ENCODE results near the gene PIK3R1.
A peak's percentile ranks its signal among the peaks of the same experiment; 100 is the strongest.

PIK3R1 gene

GRCh38 chr5:68247627-68248026 lies 32.1 kb downstream of the PIK3R1 start:
- no peaks in the 10 kb centered on the region for H3K27me3 Mint-ChIP-seq
- no peak overlapping the region for H3K27ac Mint-ChIP-seq
- H3K4me3 Mint-ChIP-seq, result no peak overlapping the region
- no peaks in the 10 kb centered on the region for H3K9me3 Mint-ChIP-seq (ENCODE audit: low read depth)
- peaks cover 85% of the 10 kb centered on the region for H3K4me1 Mint-ChIP-seq (ENCODE audit: low read depth)
- H3K36me3 Mint-ChIP-seq, result peaks cover 4% of the 10 kb centered on the region

GRCh38 chr5:68248896-68249295 lies 33.3 kb downstream of the PIK3R1 start:
- peak overlapping the region; percentile 84 for H3K27ac Mint-ChIP-seq
- peaks cover 83% of the 10 kb centered on the region for H3K4me1 Mint-ChIP-seq (ENCODE audit: low read depth)

GRCh38 chr5:68249520-68249919 lies 34.0 kb downstream of the PIK3R1 start:
- Mint-ChIP-seq H3K27me3 (no peaks in the 10 kb centered on the region), H3K4me1 (ENCODE audit: low read depth) (peaks cover 85% of the 10 kb centered on the region), H3K4me3 (no peak overlapping the region), H3K36me3 (peaks cover 4% of the 10 kb centered on the region), H3K9me3 (ENCODE audit: low read depth) (no peaks in the 10 kb centered on the region), H3K27ac (peak overlapping the region; percentile 91)

More at GRCh38 chr5:68248896-68249295, 33.3 kb downstream of the PIK3R1 start:
- Mint-ChIP-seq H3K36me3 (peaks cover 4% of the 10 kb centered on the region), H3K4me3 (no peak overlapping the region), H3K27me3 (no peaks in the 10 kb centered on the region), H3K9me3 (ENCODE audit: low read depth) (no peaks in the 10 kb centered on the region)

- H3K4me1 Mint-ChIP-seq (ENCODE audit: low read depth), result peaks cover 87% of the 10 kb centered on the region
- peaks cover 4% of the 10 kb centered on the region for H3K36me3 Mint-ChIP-seq
- H3K9me3 Mint-ChIP-seq (ENCODE audit: low read depth), result no peaks in the 10 kb centered on the region
- H3K27ac Mint-ChIP-seq, result peak overlapping the region; percentile 91
- H3K27me3 Mint-ChIP-seq, result no peaks in the 10 kb centered on the region
- H3K4me3 Mint-ChIP-seq, result peak overlapping the region; percentile 70
These were observed 35.2 kb downstream of the PIK3R1 start for GRCh38 chr5:68250661-68251298.

- peak overlapping the region; percentile 51 for H3K4me3 Mint-ChIP-seq
- H3K36me3 Mint-ChIP-seq, result peaks cover 4% of the 10 kb centered on the region
- peak overlapping the region; percentile 75 for H3K27ac Mint-ChIP-seq
- no peaks in the 10 kb centered on the region for H3K27me3 Mint-ChIP-seq
- no peaks in the 10 kb centered on the region for H3K9me3 Mint-ChIP-seq (ENCODE audit: low read depth)
- peaks cover 87% of the 10 kb centered on the region for H3K4me1 Mint-ChIP-seq (ENCODE audit: low read depth)
These were observed 35.8 kb downstream of the PIK3R1 start for GRCh38 chr5:68251386-68251785.

- Mint-ChIP-seq H3K4me1 (ENCODE audit: low read depth) (peaks cover 89% of the 10 kb centered on the region), H3K9me3 (ENCODE audit: low read depth) (no peaks in the 10 kb centered on the region), H3K27me3 (no peaks in the 10 kb centered on the region), H3K36me3 (peaks cover 4% of the 10 kb centered on the region), H3K27ac (peak overlapping the region; percentile 75), H3K4me3 (peak overlapping the region; percentile 51)
These were observed 36.4 kb downstream of the PIK3R1 start for GRCh38 chr5:68251804-68252522.

GRCh38 chr5:68252673-68253623 lies 37.4 kb downstream of the PIK3R1 start:
- peaks cover 93% of the 10 kb centered on the region for H3K4me1 Mint-ChIP-seq (ENCODE audit: low read depth)
- H3K36me3 Mint-ChIP-seq, result peaks cover 4% of the 10 kb centered on the region
- H3K27me3 Mint-ChIP-seq, result no peaks in the 10 kb centered on the region
- no peaks in the 10 kb centered on the region for H3K9me3 Mint-ChIP-seq (ENCODE audit: low read depth)
- no peak overlapping the region for H3K4me3 Mint-ChIP-seq
- peak overlapping the region; percentile 75 for H3K27ac Mint-ChIP-seq

- H3K27me3 Mint-ChIP-seq, result no peaks in the 10 kb centered on the region
- peak overlapping the region; percentile 58 for H3K27ac Mint-ChIP-seq
- H3K9me3 Mint-ChIP-seq (ENCODE audit: low read depth), result no peaks in the 10 kb centered on the region
- H3K4me3 Mint-ChIP-seq, result no peak overlapping the region
- H3K36me3 Mint-ChIP-seq, result no peaks in the 10 kb centered on the region
- peaks cover 94% of the 10 kb centered on the region for H3K4me1 Mint-ChIP-seq (ENCODE audit: low read depth)
These were observed 38.3 kb downstream of the PIK3R1 start for GRCh38 chr5:68253624-68254585.

GRCh38 chr5:68254810-68255209 lies 39.3 kb downstream of the PIK3R1 start:
- peaks cover 94% of the 10 kb centered on the region for H3K4me1 Mint-ChIP-seq (ENCODE audit: low read depth)
- H3K27me3 Mint-ChIP-seq, result no peaks in the 10 kb centered on the region
- no peaks in the 10 kb centered on the region for H3K36me3 Mint-ChIP-seq
- peak overlapping the region; percentile 88 for H3K27ac Mint-ChIP-seq
- H3K9me3 Mint-ChIP-seq (ENCODE audit: low read depth), result no peaks in the 10 kb centered on the region
- peak overlapping the region; percentile 74 for H3K4me3 Mint-ChIP-seq

GRCh38 chr5:68255305-68256120 lies 40.0 kb downstream of the PIK3R1 start:
- Mint-ChIP-seq H3K36me3 (peaks cover 3% of the 10 kb centered on the region), H3K27ac (peak overlapping the region; percentile 88), H3K4me3 (peak overlapping the region; percentile 74), H3K4me1 (ENCODE audit: low read depth) (peaks cover 94% of the 10 kb centered on the region), H3K9me3 (ENCODE audit: low read depth) (no peaks in the 10 kb centered on the region), H3K27me3 (no peaks in the 10 kb centered on the region)

- H3K27ac Mint-ChIP-seq, result peak overlapping the region; percentile 84
- no peaks in the 10 kb centered on the region for H3K27me3 Mint-ChIP-seq
- no peaks in the 10 kb centered on the region for H3K9me3 Mint-ChIP-seq (ENCODE audit: low read depth)
- peaks cover 94% of the 10 kb centered on the region for H3K4me1 Mint-ChIP-seq (ENCODE audit: low read depth)
- no peak overlapping the region for H3K4me3 Mint-ChIP-seq
- H3K36me3 Mint-ChIP-seq, result peaks cover 3% of the 10 kb centered on the region
These were observed 41.7 kb downstream of the PIK3R1 start for GRCh38 chr5:68257210-68257609.

GRCh38 chr5:68258531-68258930 lies 43.0 kb downstream of the PIK3R1 start:
- H3K4me3 Mint-ChIP-seq, result no peak overlapping the region
- no peaks in the 10 kb centered on the region for H3K9me3 Mint-ChIP-seq (ENCODE audit: low read depth)
- no peaks in the 10 kb centered on the region for H3K27me3 Mint-ChIP-seq
- H3K27ac Mint-ChIP-seq, result peak overlapping the region; percentile 76
- peaks cover 88% of the 10 kb centered on the region for H3K4me1 Mint-ChIP-seq (ENCODE audit: low read depth)
- H3K36me3 Mint-ChIP-seq, result peaks cover 3% of the 10 kb centered on the region

- Mint-ChIP-seq H3K36me3 (peaks cover 3% of the 10 kb centered on the region), H3K4me1 (ENCODE audit: low read depth) (peaks cover 88% of the 10 kb centered on the region), H3K27ac (peak overlapping the region; percentile 73), H3K27me3 (no peaks in the 10 kb centered on the region), H3K4me3 (no peak overlapping the region), H3K9me3 (ENCODE audit: low read depth) (no peaks in the 10 kb centered on the region)
These were observed 44.1 kb downstream of the PIK3R1 start for GRCh38 chr5:68259700-68260099.

All from activated naive CD8-positive, alpha-beta T cell (primary cell).